ENCODE results near the gene BAIAP2L2. TPM values are rescaled to one million over a fixed set of nuclear protein-coding genes. Genes with fewer than 3 reads are reported as not detected.

BAIAP2L2 gene
- total RNA-seq, 4 donors from 2014 or later, result 0.59 to 1.7 TPM; not detected in 2

- no peaks in the 10 kb centered on the region for H3K36me3 ChIP-seq
These were observed 5.1 kb upstream of the BAIAP2L2 start for GRCh38 chr22:38115423-38116205.

GRCh38 chr22:38114484-38115398, 4.3 kb upstream of the BAIAP2L2 start:
- Histone ChIP-seq H3K9me3 (no peaks in the 10 kb centered on the region), H3K4me1 (no peaks in the 10 kb centered on the region), H3K27me3 (no peaks in the 10 kb centered on the region), H3K27ac (no peak overlapping the region), H3K4me3 (no peak overlapping the region), H3K36me3 (no peaks in the 10 kb centered on the region)
- no peak for TF ChIP-seq POLR2A (IDR thresholded peaks at IDR 0.05)
- TF ChIP-seq CTCF (IDR thresholded peaks at IDR 0.05), result peak; percentile 82 to 89 (median 86)
- peak; percentile 80 to 83 for DNase-seq
- intact Hi-C loops (cut with DNase I; ENCODE audit: low total_unique reads), result no loop called here

More at GRCh38 chr22:38115423-38116205, 5.1 kb upstream of the BAIAP2L2 start:
- Histone ChIP-seq H3K4me3 (no peak overlapping the region), H3K27me3 (no peaks in the 10 kb centered on the region), H3K4me1 (no peaks in the 10 kb centered on the region), H3K9me3 (no peaks in the 10 kb centered on the region), H3K27ac (no peak overlapping the region)
- intact Hi-C loops (cut with DNase I; ENCODE audit: low total_unique reads), result no loop called here
- DNase-seq, result no peak
- TF ChIP-seq POLR2A (IDR thresholded peaks at IDR 0.05) (no peak), CTCF (IDR thresholded peaks at IDR 0.05) (no peak)

- no peak for TF ChIP-seq CTCF (IDR thresholded peaks at IDR 0.05)
- no peak for TF ChIP-seq POLR2A (IDR thresholded peaks at IDR 0.05)
These were observed 1.9 kb upstream of the BAIAP2L2 start for GRCh38 chr22:38112381-38112780.

GRCh38 chr22:38111925-38112355, 1.5 kb upstream of the BAIAP2L2 start:
- no peaks in the 10 kb centered on the region for H3K4me1 ChIP-seq
- TF ChIP-seq POLR2A (IDR thresholded peaks at IDR 0.05), result no peak
- TF ChIP-seq CTCF (IDR thresholded peaks at IDR 0.05), result no peak
- DNase-seq, result no peak
- no peak overlapping the region for H3K27ac ChIP-seq
- no peaks in the 10 kb centered on the region for H3K36me3 ChIP-seq
- no peak overlapping the region for H3K4me3 ChIP-seq
- no peaks in the 10 kb centered on the region for H3K9me3 ChIP-seq
- intact Hi-C loops (cut with DNase I; ENCODE audit: low total_unique reads), result no loop called here
- no peaks in the 10 kb centered on the region for H3K27me3 ChIP-seq

More at GRCh38 chr22:38112381-38112780, 1.9 kb upstream of the BAIAP2L2 start:
- Histone ChIP-seq H3K36me3 (no peaks in the 10 kb centered on the region), H3K27me3 (no peaks in the 10 kb centered on the region), H3K4me3 (no peak overlapping the region), H3K27ac (no peak overlapping the region), H3K4me1 (no peaks in the 10 kb centered on the region), H3K9me3 (no peaks in the 10 kb centered on the region)
- intact Hi-C loops (cut with DNase I; ENCODE audit: low total_unique reads), result no loop called here
- DNase-seq, result no peak

Data from uterus (tissue), 4 donors.